Measurements from ENCODE around the gene SV2A.

GRCh38 chr1:149883598-149884247 is 33.9 kb downstream of the SV2A start:
- TF ChIP-seq, protein P1, sequence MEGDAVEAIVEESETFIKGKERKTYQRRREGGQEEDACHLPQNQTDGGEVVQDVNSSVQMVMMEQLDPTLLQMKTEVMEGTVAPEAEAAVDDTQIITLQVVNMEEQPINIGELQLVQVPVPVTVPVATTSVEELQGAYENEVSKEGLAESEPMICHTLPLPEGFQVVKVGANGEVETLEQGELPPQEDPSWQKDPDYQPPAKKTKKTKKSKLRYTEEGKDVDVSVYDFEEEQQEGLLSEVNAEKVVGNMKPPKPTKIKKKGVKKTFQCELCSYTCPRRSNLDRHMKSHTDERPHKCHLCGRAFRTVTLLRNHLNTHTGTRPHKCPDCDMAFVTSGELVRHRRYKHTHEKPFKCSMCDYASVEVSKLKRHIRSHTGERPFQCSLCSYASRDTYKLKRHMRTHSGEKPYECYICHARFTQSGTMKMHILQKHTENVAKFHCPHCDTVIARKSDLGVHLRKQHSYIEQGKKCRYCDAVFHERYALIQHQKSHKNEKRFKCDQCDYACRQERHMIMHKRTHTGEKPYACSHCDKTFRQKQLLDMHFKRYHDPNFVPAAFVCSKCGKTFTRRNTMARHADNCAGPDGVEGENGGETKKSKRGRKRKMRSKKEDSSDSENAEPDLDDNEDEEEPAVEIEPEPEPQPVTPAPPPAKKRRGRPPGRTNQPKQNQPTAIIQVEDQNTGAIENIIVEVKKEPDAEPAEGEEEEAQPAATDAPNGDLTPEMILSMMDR (IDR thresholded peaks at IDR 0.05; ENCODE audit: insufficient read depth, low read length) = no peak
- TF ChIP-seq POLR2AphosphoS5 (IDR thresholded peaks at IDR 0.05; ENCODE audit: low read depth) = no peak
- TF ChIP-seq, protein P2, sequence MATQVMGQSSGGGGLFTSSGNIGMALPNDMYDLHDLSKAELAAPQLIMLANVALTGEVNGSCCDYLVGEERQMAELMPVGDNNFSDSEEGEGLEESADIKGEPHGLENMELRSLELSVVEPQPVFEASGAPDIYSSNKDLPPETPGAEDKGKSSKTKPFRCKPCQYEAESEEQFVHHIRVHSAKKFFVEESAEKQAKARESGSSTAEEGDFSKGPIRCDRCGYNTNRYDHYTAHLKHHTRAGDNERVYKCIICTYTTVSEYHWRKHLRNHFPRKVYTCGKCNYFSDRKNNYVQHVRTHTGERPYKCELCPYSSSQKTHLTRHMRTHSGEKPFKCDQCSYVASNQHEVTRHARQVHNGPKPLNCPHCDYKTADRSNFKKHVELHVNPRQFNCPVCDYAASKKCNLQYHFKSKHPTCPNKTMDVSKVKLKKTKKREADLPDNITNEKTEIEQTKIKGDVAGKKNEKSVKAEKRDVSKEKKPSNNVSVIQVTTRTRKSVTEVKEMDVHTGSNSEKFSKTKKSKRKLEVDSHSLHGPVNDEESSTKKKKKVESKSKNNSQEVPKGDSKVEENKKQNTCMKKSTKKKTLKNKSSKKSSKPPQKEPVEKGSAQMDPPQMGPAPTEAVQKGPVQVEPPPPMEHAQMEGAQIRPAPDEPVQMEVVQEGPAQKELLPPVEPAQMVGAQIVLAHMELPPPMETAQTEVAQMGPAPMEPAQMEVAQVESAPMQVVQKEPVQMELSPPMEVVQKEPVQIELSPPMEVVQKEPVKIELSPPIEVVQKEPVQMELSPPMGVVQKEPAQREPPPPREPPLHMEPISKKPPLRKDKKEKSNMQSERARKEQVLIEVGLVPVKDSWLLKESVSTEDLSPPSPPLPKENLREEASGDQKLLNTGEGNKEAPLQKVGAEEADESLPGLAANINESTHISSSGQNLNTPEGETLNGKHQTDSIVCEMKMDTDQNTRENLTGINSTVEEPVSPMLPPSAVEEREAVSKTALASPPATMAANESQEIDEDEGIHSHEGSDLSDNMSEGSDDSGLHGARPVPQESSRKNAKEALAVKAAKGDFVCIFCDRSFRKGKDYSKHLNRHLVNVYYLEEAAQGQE (IDR thresholded peaks at IDR 0.05; ENCODE audit: insufficient replicate concordance, low read depth) = no peak

Data from HL-60 (cell line).